ENCODE measurements around the gene PTBP3. TPM values are rescaled to one million over a fixed set of nuclear protein-coding genes. Genes with fewer than 3 reads are reported as not detected.

Gene PTBP3
- total RNA-seq, 1 experiment from 2014 or later, result 100 TPM

GRCh38 chr9:112233769-112234168 is 99.7 kb downstream of the PTBP3 start:
- CTCF ChIA-PET, result interaction anchor here (1.1 to 2.4 kb wide), 2 partner anchors 100 to 121 kb away, joined by 3 to 7 read pairs; partner anchors contain the start of gene PTBP3
- ATAC-seq (no peak), DNase-seq (ENCODE audit: low spot score) (no peak)
- peaks cover 16% of the 10 kb centered on the region for H3K36me3 Mint-ChIP-seq
- H3K4me3 Mint-ChIP-seq, result no peak overlapping the region
- no peak overlapping the region for H3K27ac Mint-ChIP-seq
- POLR2A ChIA-PET, result no interaction called here
- TF ChIP-seq JAZF1 (CRISPR knock-in tag; IDR thresholded peaks at IDR 0.05) (no peak), TEAD4 (CRISPR knock-in tag; IDR thresholded peaks at IDR 0.05) (no peak), JUN (CRISPR knock-in tag; IDR thresholded peaks at IDR 0.05) (no peak), ZBTB21 (CRISPR knock-in tag; IDR thresholded peaks at IDR 0.05; ENCODE audit: borderline replicate concordance) (no peak), OVOL2 (CRISPR knock-in tag; IDR thresholded peaks at IDR 0.05; ENCODE audit: borderline replicate concordance) (no peak), SOX15 (CRISPR knock-in tag; IDR thresholded peaks at IDR 0.05) (no peak), FOXP1 (CRISPR knock-in tag; IDR thresholded peaks at IDR 0.05; ENCODE audit: borderline replicate concordance) (no peak), ERG (CRISPR knock-in tag; IDR thresholded peaks at IDR 0.05) (no peak), NFYB (CRISPR knock-in tag; conservative IDR thresholded peaks at IDR 0.05; ENCODE audit: low read depth) (no peak), TEAD1 (CRISPR knock-in tag; IDR thresholded peaks at IDR 0.05) (no peak)
- TF ChIP-seq, protein P1, sequence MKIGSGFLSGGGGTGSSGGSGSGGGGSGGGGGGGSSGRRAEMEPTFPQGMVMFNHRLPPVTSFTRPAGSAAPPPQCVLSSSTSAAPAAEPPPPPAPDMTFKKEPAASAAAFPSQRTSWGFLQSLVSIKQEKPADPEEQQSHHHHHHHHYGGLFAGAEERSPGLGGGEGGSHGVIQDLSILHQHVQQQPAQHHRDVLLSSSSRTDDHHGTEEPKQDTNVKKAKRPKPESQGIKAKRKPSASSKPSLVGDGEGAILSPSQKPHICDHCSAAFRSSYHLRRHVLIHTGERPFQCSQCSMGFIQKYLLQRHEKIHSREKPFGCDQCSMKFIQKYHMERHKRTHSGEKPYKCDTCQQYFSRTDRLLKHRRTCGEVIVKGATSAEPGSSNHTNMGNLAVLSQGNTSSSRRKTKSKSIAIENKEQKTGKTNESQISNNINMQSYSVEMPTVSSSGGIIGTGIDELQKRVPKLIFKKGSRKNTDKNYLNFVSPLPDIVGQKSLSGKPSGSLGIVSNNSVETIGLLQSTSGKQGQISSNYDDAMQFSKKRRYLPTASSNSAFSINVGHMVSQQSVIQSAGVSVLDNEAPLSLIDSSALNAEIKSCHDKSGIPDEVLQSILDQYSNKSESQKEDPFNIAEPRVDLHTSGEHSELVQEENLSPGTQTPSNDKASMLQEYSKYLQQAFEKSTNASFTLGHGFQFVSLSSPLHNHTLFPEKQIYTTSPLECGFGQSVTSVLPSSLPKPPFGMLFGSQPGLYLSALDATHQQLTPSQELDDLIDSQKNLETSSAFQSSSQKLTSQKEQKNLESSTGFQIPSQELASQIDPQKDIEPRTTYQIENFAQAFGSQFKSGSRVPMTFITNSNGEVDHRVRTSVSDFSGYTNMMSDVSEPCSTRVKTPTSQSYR (CRISPR knock-in tag; IDR thresholded peaks at IDR 0.05), result no peak
- TF ChIP-seq, protein P2, sequence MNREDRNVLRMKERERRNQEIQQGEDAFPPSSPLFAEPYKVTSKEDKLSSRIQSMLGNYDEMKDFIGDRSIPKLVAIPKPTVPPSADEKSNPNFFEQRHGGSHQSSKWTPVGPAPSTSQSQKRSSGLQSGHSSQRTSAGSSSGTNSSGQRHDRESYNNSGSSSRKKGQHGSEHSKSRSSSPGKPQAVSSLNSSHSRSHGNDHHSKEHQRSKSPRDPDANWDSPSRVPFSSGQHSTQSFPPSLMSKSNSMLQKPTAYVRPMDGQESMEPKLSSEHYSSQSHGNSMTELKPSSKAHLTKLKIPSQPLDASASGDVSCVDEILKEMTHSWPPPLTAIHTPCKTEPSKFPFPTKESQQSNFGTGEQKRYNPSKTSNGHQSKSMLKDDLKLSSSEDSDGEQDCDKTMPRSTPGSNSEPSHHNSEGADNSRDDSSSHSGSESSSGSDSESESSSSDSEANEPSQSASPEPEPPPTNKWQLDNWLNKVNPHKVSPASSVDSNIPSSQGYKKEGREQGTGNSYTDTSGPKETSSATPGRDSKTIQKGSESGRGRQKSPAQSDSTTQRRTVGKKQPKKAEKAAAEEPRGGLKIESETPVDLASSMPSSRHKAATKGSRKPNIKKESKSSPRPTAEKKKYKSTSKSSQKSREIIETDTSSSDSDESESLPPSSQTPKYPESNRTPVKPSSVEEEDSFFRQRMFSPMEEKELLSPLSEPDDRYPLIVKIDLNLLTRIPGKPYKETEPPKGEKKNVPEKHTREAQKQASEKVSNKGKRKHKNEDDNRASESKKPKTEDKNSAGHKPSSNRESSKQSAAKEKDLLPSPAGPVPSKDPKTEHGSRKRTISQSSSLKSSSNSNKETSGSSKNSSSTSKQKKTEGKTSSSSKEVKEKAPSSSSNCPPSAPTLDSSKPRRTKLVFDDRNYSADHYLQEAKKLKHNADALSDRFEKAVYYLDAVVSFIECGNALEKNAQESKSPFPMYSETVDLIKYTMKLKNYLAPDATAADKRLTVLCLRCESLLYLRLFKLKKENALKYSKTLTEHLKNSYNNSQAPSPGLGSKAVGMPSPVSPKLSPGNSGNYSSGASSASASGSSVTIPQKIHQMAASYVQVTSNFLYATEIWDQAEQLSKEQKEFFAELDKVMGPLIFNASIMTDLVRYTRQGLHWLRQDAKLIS (CRISPR knock-in tag; IDR thresholded peaks at IDR 0.05; ENCODE audit: borderline replicate concordance), result no peak
- TF ChIP-seq, protein P3, sequence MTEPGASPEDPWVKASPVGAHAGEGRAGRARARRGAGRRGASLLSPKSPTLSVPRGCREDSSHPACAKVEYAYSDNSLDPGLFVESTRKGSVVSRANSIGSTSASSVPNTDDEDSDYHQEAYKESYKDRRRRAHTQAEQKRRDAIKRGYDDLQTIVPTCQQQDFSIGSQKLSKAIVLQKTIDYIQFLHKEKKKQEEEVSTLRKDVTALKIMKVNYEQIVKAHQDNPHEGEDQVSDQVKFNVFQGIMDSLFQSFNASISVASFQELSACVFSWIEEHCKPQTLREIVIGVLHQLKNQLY (CRISPR knock-in tag; IDR thresholded peaks at IDR 0.05), result no peak
- H3K27me3 Mint-ChIP-seq (ENCODE audit: low read depth), result no peaks in the 10 kb centered on the region
- no peaks in the 10 kb centered on the region for H3K9me3 Mint-ChIP-seq
- H3K4me1 Mint-ChIP-seq, result peaks cover 7% of the 10 kb centered on the region; the same call in 1 of the 2 replicates

GRCh38 chr9:112232233-112232632 is 101.2 kb downstream of the PTBP3 start:
- no peaks in the 10 kb centered on the region for H3K27me3 Mint-ChIP-seq (ENCODE audit: low read depth)
- H3K4me1 Mint-ChIP-seq, result no peaks in the 10 kb centered on the region
- H3K9me3 Mint-ChIP-seq, result no peaks in the 10 kb centered on the region
- POLR2A ChIA-PET, result interaction anchor here (0.5 kb wide), 1 partner anchor 364 kb away, joined by 5 read pairs; no protein-coding TSS in a partner anchor
- peaks cover 23% of the 10 kb centered on the region for H3K36me3 Mint-ChIP-seq
- H3K4me3 Mint-ChIP-seq, result no peak overlapping the region
- no peak overlapping the region for H3K27ac Mint-ChIP-seq
- DNase-seq (ENCODE audit: low spot score) (no peak), ATAC-seq (no peak)
- no peak for TF ChIP-seq NR1H2 (CRISPR knock-in tag; IDR thresholded peaks at IDR 0.05)
- no peak for TF ChIP-seq MXD4 (CRISPR knock-in tag; IDR thresholded peaks at IDR 0.05; ENCODE audit: borderline replicate concordance)
- TF ChIP-seq ZSCAN18 (CRISPR knock-in tag; IDR thresholded peaks at IDR 0.05), result no peak
- TF ChIP-seq IRF2 (CRISPR knock-in tag; IDR thresholded peaks at IDR 0.05; ENCODE audit: borderline replicate concordance, low read depth), result no peak
- no peak for TF ChIP-seq ATF3 (CRISPR knock-in tag; conservative IDR thresholded peaks at IDR 0.05)
- CTCF ChIA-PET, result interaction anchor here (2.4 kb wide), 1 partner anchor 101 kb away, joined by 7 read pairs; the partner anchor contains the start of gene PTBP3
